Motor neuron (in vitro differentiated cells): ENCODE measurements around the gene MRPL11. TPM values are rescaled to one million over a fixed set of nuclear protein-coding genes. Genes with fewer than 3 reads are reported as not detected.
A peak's percentile ranks its signal among the peaks of the same experiment; 100 is the strongest.

Experiments used
- ATAC-seq, 8 experiments: fragments of 200-7000 bp; cut with Tn5 transposase; replicated peaks in 6 of 8; 2 replicates each; pipeline ENCODE4 v1.8.0; 2021; ENCODE audit warnings: mild to moderate bottlenecking in 8 of 8, moderate library complexity in 8 of 8
- H3K27ac ChIP-seq, 2 donors: fragments of 250-450 bp; sonication (Bioruptor Pico); 2 replicates each; pipeline ENCODE4 v1.9.0; 2021; ENCODE audit warnings: antibody characterized with exemption in 2 of 2, mild to moderate bottlenecking in 2 of 2, moderate library complexity in 1 of 2
- H3K4me1 ChIP-seq, 2 donors: fragments of 250-450 bp; sonication (Bioruptor Pico); replicated peaks in 1 of 2; 2 replicates each; pipeline ENCODE4 v1.6.1; 2021; ENCODE audit warnings: antibody characterized with exemption in 2 of 2, mild to moderate bottlenecking in 2 of 2, moderate library complexity in 1 of 2
- H3K4me3 ChIP-seq, 5 donors: fragments of 250-450 bp; sonication (Bioruptor Pico); 2 replicates each; pipeline ENCODE4 v1.9.0; 2021; ENCODE audit warnings: antibody characterized with exemption in 5 of 5, mild to moderate bottlenecking in 5 of 5, moderate library complexity in 4 of 5
- WGBS, 10 experiments: fragments of 450-650 bp; shearing (Covaris generic); methylation state at CpG; one replicate each; pipeline ENCODE4 v1.0.0; 2022; 5-methylcytosine and 5-hydroxymethylcytosine counted together
- in situ Hi-C, 9 experiments: fragments of 400-800 bp; cut with MboI; loops; one replicate each; pipeline ENCODE4 v1.15.0; 2021; ENCODE audit warnings: low sequenced_read_pairs in 9 of 9, low pct_unique_long_range_greater_than_20kb in 2 of 9; ENCODE audit not compliant: unreplicated experiment in 9 of 9
- total RNA-seq, 8 experiments: library from RNA; unstranded; fragments of 300-600 nt; gene quantifications; 2 replicates each; pipeline versions ENCODE4 v1.2.3 to v1.2.4, GENCODE V29; 2022

The MRPL11 gene
- total RNA-seq = 10 to 100 TPM; 19.5 to 66.0 (median 25.3) TPM

- peak; percentile 94 to 97 (median 96) for ATAC-seq
Measured at GRCh38 chr11:66438504-66439466, at the start of gene MRPL11. Gene MRPL11, minus strand, starts transcription at chr11:66438848. Its CDS starts 94 bp downstream, at chr11:66438754.

GRCh38 chr11:66484806-66485380 is 46.2 kb upstream of the MRPL11 start:
- ATAC-seq = no peak
- WGBS, 10 experiments = 71 to 80% methylated on average over 2 to 4 of the region's 7 CpGs; no CpG with 5 or more reads in 8 of the 10 experiments
- H3K4me3 ChIP-seq = no peak overlapping the region
- no peaks in the 10 kb centered on the region for H3K4me1 ChIP-seq
- no peak overlapping the region for H3K27ac ChIP-seq
- in situ Hi-C loops = no loop called here

More at GRCh38 chr11:66438504-66439466, at the start of gene MRPL11:
- Histone ChIP-seq H3K4me3 (peak within 1 kb of the TSS; percentile 75 to 81 (median 77)), H3K4me1 (peaks cover 5% of the 10 kb centered on the region in 2 donors), H3K27ac (peak within 1 kb of the TSS; percentile 69 to 92)
- in situ Hi-C loops = no loop called here
- WGBS, 10 experiments = 0 to 89% (median 5%) methylated on average over 1 to 17 of the region's 45 CpGs; no CpG with 5 or more reads in 1 of the 10 experiments

GRCh38 chr11:66480117-66480938 is 41.7 kb upstream of the MRPL11 start, which contains the start of gene DPP3:
Gene DPP3, plus strand, starts transcription at chr11:66480434. Its CDS starts 1,767 bp downstream, at chr11:66482201.
- peak within 1 kb of the TSS; percentile 51 to 70 (median 63) for H3K4me3 ChIP-seq
- ATAC-seq = peak; percentile 85 to 98 (median 96)
- in situ Hi-C loops = no loop called here
- H3K27ac ChIP-seq = peak within 1 kb of the TSS; percentile 73 to 81
- H3K4me1 ChIP-seq = no peaks in the 10 kb centered on the region
- WGBS, 10 experiments = 0 to 40% (median 17%) methylated on average over 1 to 4 of the region's 62 CpGs; no CpG with 5 or more reads in 6 of the 10 experiments

GRCh38 chr11:66479394-66480116 is 40.9 kb upstream of the MRPL11 start:
- in situ Hi-C loops = no loop called here
- Histone ChIP-seq H3K4me1 (no peaks in the 10 kb centered on the region), H3K4me3 (peak overlapping the region; percentile 51 to 70 (median 63)), H3K27ac (peak overlapping the region; percentile 73 to 81)
- WGBS, 10 experiments = 0 to 37% (median 0%) methylated on average over 1 to 18 of the region's 34 CpGs; no CpG with 5 or more reads in 3 of the 10 experiments
- ATAC-seq = peak; percentile 35 to 58 (median 44)

GRCh38 chr11:66478729-66479393 is 40.2 kb upstream of the MRPL11 start:
- peak overlapping the region; percentile 51 to 70 (median 63) for H3K4me3 ChIP-seq
- in situ Hi-C loops = no loop called here
- no peak overlapping the region for H3K27ac ChIP-seq
- no peaks in the 10 kb centered on the region for H3K4me1 ChIP-seq
- 0 to 93% (median 39%) methylated on average over 1 to 5 of the region's 8 CpGs; no CpG with 5 or more reads in 1 of the 10 experiments for WGBS, 10 experiments
- ATAC-seq = no peak

- 80 to 100% (median 91%) methylated on average over 1 to 8 of the region's 11 CpGs; no CpG with 5 or more reads in 4 of the 10 experiments for WGBS, 10 experiments
- in situ Hi-C loops = no loop called here
- ATAC-seq = no peak
Measured at GRCh38 chr11:66477263-66478201, 38.9 kb upstream of the MRPL11 start.

GRCh38 chr11:66476841-66477251 is 38.2 kb upstream of the MRPL11 start:
- 39 to 75% (median 50%) methylated on average over 2 to 5 of the region's 9 CpGs; no CpG with 5 or more reads in 4 of the 10 experiments for WGBS, 10 experiments
- no peak for ATAC-seq
- H3K4me1 ChIP-seq = no peaks in the 10 kb centered on the region
- no peak overlapping the region for H3K27ac ChIP-seq
- in situ Hi-C loops = no loop called here
- no peak overlapping the region for H3K4me3 ChIP-seq

More at GRCh38 chr11:66477263-66478201, 38.9 kb upstream of the MRPL11 start:
- Histone ChIP-seq H3K4me3 (no peak overlapping the region), H3K27ac (no peak overlapping the region), H3K4me1 (no peaks in the 10 kb centered on the region)

GRCh38 chr11:66476173-66476840 is 37.7 kb upstream of the MRPL11 start:
- Histone ChIP-seq H3K4me1 (no peaks in the 10 kb centered on the region), H3K27ac (no peak overlapping the region), H3K4me3 (no peak overlapping the region)
- 88 to 100% (median 93%) methylated on average over 1 to 3 of the region's 10 CpGs; no CpG with 5 or more reads in 7 of the 10 experiments for WGBS, 10 experiments
- ATAC-seq = no peak
- in situ Hi-C loops = no loop called here

- in situ Hi-C loops = no loop called here
- no peak for ATAC-seq
- H3K4me1 ChIP-seq = no peaks in the 10 kb centered on the region
- 50 to 100% (median 80%) methylated on average over 1 to 12 of the region's 44 CpGs; no CpG with 5 or more reads in 5 of the 10 experiments for WGBS, 10 experiments
- H3K4me3 ChIP-seq = no peak overlapping the region
- no peak overlapping the region for H3K27ac ChIP-seq
Measured at GRCh38 chr11:66475349-66476172, 36.9 kb upstream of the MRPL11 start.
